Stomach (tissue), 4 donors: ENCODE data around the gene DNAJC1.

ENCODE experiments used
- CTCF ChIP-seq, 7 experiments: fragments of 450-650 bp in 4 of 7; fragments of 200-600 bp in 3 of 7; sonication (generic) in 3 of 7; IDR thresholded peaks; one replicate each; pipeline ENCODE4 v1.5.1; 2016 to 2019; ENCODE audit warnings: antibody characterized with exemption in 7 of 7, control low read depth in 2 of 7, mild to moderate bottlenecking in 1 of 7
- EP300 ChIP-seq: sonication (generic); formaldehyde crosslinking; IDR thresholded peaks from one replicate; pipeline ENCODE4 v1.6.1; 2017; ENCODE audit warnings: antibody characterized with exemption
- POLR2AphosphoS5 ChIP-seq, 3 donors: sonication (generic); formaldehyde crosslinking; IDR thresholded peaks; one replicate each; pipeline ENCODE4 v1.6.1; 2016; ENCODE audit warnings: antibody characterized with exemption in 3 of 3

DNA sequence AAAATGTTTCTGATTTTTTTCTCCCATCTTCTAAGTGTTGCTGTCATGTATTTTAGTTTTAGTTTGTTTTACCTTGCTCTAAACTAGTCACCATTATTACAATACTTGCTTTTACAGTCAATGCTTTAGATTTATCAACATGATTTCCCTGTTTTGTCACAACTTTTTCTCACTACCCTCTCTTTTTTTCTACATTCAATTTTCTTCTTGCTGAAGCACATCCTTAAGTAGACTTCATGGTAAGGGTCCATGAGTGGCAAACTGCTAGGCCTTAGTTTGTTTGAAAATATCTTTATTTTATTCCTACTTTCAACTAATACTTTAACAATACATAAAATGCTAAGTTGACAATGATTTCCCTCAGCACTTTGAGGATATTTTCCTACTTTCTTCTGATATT is 173.5 kb downstream of the DNAJC1 start:
- no peak for TF ChIP-seq CTCF (IDR thresholded peaks at IDR 0.05)
- TF ChIP-seq POLR2AphosphoS5 (IDR thresholded peaks at IDR 0.05): no peak
- no peak for TF ChIP-seq EP300
